OCI-LY1 (cell line): ENCODE measurements around the gene CYGB.
"Not testable (repeated sequence)": the region's sequence is repeated elsewhere in the genome, so short reads cannot be mapped to it uniquely, and the experiment has no call there.

Source experiments
- H2AFZ ChIP-seq: fragments of 200-600 bp; sonication (generic), shearing (Covaris generic); 2 replicates; pipeline ENCODE4 v1.6.0; 2014; ENCODE audit warnings: antibody characterized with exemption, mild to moderate bottlenecking, low read length
- H3F3A ChIP-seq: fragments of 200-600 bp; sonication (generic), shearing (Covaris generic); 2 replicates; pipeline ENCODE4 v1.6.0; 2014; ENCODE audit warnings: mild to moderate bottlenecking, antibody characterized with exemption, low read length, moderate library complexity; ENCODE audit not compliant: insufficient read depth
- H3K27ac ChIP-seq: fragments of 200-600 bp; sonication (generic); 2 replicates; pipeline ENCODE4 v1.5.1; 2014; ENCODE audit warnings: low read length, mixed run types, mild to moderate bottlenecking, low read depth; ENCODE audit not compliant: poor library complexity, severe bottlenecking
- H3K27me3 ChIP-seq: fragments of 200-600 bp; sonication (generic); 2 replicates; pipeline ENCODE4 v1.6.0; 2014; ENCODE audit warnings: antibody characterized with exemption, mild to moderate bottlenecking, low read length, moderate library complexity; ENCODE audit not compliant: insufficient read depth
- H3K36me3 ChIP-seq: fragments of 200-600 bp; sonication (generic); 2 replicates; pipeline ENCODE4 v1.6.1; 2014; ENCODE audit warnings: mild to moderate bottlenecking, antibody characterized with exemption, low read length, moderate library complexity, mixed read lengths; ENCODE audit not compliant: insufficient read depth
- H3K4me1 ChIP-seq: fragments of 200-600 bp; sonication (generic); 2 replicates; pipeline ENCODE4 v1.5.1; 2014; ENCODE audit warnings: mild to moderate bottlenecking, low read length, moderate library complexity; ENCODE audit not compliant: insufficient read depth, severe bottlenecking
- H3K4me2 ChIP-seq: fragments of 200-600 bp; sonication (generic), shearing (Covaris generic); 2 replicates; pipeline ENCODE4 v1.6.1; 2014; ENCODE audit warnings: low read length
- H3K4me3 ChIP-seq: fragments of 200-600 bp; sonication (generic); 2 replicates; pipeline ENCODE4 v1.5.1; 2014; ENCODE audit warnings: low read length, low read depth, mild to moderate bottlenecking, mixed read lengths; ENCODE audit not compliant: poor library complexity, severe bottlenecking
- H3K79me2 ChIP-seq: fragments of 200-600 bp; shearing (Covaris generic); 2 replicates; pipeline ENCODE4 v1.6.1; 2016; ENCODE audit warnings: mixed run types, low read length, mixed read lengths; ENCODE audit not compliant: insufficient read depth
- H3K9ac ChIP-seq: fragments of 200-600 bp; sonication (generic), shearing (Covaris generic); 2 replicates; pipeline ENCODE4 v1.6.1; 2014; ENCODE audit warnings: mild to moderate bottlenecking, low read length, mixed read lengths
- H3K9me2 ChIP-seq: fragments of 200-600 bp; sonication (generic), shearing (Covaris generic); 2 replicates; pipeline ENCODE4 v1.6.1; 2014; ENCODE audit warnings: low read depth, mild to moderate bottlenecking, low read length, mixed read lengths
- H3K9me3 ChIP-seq: fragments of 200-600 bp; shearing (Covaris generic); 2 replicates; pipeline ENCODE4 v1.6.1; 2014; ENCODE audit warnings: low read length, mixed read lengths
- H4K20me1 ChIP-seq: fragments of 200-600 bp; sonication (generic), shearing (Covaris generic); 2 replicates; pipeline ENCODE4 v1.6.0; 2016; ENCODE audit warnings: mild to moderate bottlenecking, low read length; ENCODE audit not compliant: insufficient read depth
- EZH2 ChIP-seq: fragments of 200-600 bp; sonication (generic), shearing (Covaris generic); IDR thresholded peaks from 2 replicates; pipeline ENCODE4 v1.8.0; 2017; ENCODE audit warnings: borderline replicate concordance, mixed run types, mild to moderate bottlenecking, antibody characterized with exemption, low read length, moderate library complexity, mixed read lengths
- TF ChIP-seq, protein P1 (sequence below): fragments of 200-600 bp; sonication (generic), shearing (Covaris generic); IDR thresholded peaks from 2 replicates; pipeline ENCODE4 v1.5.1; 2017; ENCODE audit warnings: mild to moderate bottlenecking, antibody characterized with exemption, low read length, moderate library complexity, mixed read lengths

The CYGB gene

DNA sequence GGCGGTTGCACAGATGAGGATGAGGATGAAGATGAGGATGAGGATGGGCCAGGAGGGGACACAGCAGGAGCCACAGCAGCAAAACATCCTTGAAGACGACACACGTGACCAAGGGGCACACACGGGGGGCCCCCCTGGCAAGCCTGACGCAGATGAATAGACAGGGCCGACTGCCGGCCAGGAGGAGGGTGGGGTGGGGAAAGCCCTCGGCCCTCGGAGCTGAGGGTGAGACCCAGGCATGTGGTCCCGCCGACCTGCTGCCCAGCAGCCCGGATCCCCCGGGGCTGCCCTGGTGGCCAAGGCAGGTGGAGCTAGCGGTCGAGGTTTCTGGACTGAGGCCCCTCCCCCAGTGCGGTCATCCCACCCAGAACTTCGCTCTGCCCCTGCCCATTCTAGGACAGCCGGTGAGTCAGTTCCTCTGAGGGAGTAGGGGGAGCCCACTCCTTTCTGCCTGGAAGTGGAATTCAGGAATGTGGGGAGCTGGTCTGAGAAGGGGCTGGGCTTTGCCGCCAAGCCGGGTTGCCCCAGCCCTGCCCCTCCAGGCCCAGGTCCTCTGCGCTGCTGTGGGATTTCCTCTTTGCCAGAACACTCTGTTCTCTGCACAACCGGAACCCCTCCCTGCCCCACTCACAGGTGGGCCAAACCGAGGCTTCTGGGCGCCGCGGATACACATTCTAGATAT, 9.9 kb downstream of the CYGB start:
- H3K4me1 ChIP-seq = peaks cover 44% of the 10 kb centered on the region
- H3K27me3 ChIP-seq = 0 out of 2 replicates have a peak, but pooled peaks cover 6% of the 10 kb centered on the region
- H3K9me2 ChIP-seq = no peaks in the 10 kb centered on the region
- H3F3A ChIP-seq = no peaks in the 10 kb centered on the region
- no peak overlapping the region for H3K27ac ChIP-seq
- H3K9me3 ChIP-seq = no peaks in the 10 kb centered on the region
- peak overlapping the region; percentile 60 for H3K4me3 ChIP-seq
- no peaks in the 10 kb centered on the region for H3K36me3 ChIP-seq
- H3K9ac ChIP-seq = peak overlapping the region; percentile 3; the same call in 1 of the 2 replicates
- no peak overlapping the region for H2AFZ ChIP-seq
- H3K4me2 ChIP-seq = peak overlapping the region; percentile 66
- no peaks in the 10 kb centered on the region for H4K20me1 ChIP-seq
- TF ChIP-seq EZH2 = no peak
- TF ChIP-seq, protein P1, sequence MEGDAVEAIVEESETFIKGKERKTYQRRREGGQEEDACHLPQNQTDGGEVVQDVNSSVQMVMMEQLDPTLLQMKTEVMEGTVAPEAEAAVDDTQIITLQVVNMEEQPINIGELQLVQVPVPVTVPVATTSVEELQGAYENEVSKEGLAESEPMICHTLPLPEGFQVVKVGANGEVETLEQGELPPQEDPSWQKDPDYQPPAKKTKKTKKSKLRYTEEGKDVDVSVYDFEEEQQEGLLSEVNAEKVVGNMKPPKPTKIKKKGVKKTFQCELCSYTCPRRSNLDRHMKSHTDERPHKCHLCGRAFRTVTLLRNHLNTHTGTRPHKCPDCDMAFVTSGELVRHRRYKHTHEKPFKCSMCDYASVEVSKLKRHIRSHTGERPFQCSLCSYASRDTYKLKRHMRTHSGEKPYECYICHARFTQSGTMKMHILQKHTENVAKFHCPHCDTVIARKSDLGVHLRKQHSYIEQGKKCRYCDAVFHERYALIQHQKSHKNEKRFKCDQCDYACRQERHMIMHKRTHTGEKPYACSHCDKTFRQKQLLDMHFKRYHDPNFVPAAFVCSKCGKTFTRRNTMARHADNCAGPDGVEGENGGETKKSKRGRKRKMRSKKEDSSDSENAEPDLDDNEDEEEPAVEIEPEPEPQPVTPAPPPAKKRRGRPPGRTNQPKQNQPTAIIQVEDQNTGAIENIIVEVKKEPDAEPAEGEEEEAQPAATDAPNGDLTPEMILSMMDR = no peak; the same call in 1 of the 2 replicates
- no peaks in the 10 kb centered on the region for H3K79me2 ChIP-seq

- H4K20me1 ChIP-seq, H3K27ac ChIP-seq, H3K4me3 ChIP-seq, H3K27me3 ChIP-seq, H3K9me2 ChIP-seq, H3F3A ChIP-seq, H3K79me2 ChIP-seq, H3K9ac ChIP-seq, H3K9me3 ChIP-seq, H2AFZ ChIP-seq, H3K36me3 ChIP-seq: not testable (repeated sequence)
- Histone ChIP-seq H3K4me2 (peak overlapping the region; percentile 66; the same call in 1 of the 2 replicates), H3K4me1 (peaks cover 44% of the 10 kb centered on the region)
Measured at GRCh38 chr17:76527016-76527415, 10.5 kb downstream of the CYGB start.

DNA sequence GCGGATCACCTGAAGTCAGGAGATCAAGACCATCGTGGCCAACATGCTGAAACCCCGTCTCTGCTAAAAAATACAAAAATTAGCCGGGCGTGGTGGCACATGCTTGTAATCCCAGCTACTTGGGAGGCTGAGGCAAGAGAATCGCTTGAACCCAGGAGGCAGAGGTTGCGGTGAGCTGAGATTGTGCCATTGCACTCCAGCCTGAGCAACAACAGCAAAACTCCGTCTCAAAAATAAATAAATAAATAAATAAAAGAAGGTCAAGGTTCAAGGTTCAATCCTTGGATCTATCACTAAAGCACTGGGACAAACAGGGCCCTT, 12.0 kb downstream of the CYGB start:
- H3K27ac ChIP-seq, H3K79me2 ChIP-seq, H3K36me3 ChIP-seq, H4K20me1 ChIP-seq, H3K9me3 ChIP-seq, H3K9me2 ChIP-seq, H2AFZ ChIP-seq, H3K4me2 ChIP-seq, H3F3A ChIP-seq, H3K27me3 ChIP-seq, H3K4me3 ChIP-seq, H3K9ac ChIP-seq: not testable (repeated sequence)
- H3K4me1 ChIP-seq = peaks cover 33% of the 10 kb centered on the region

DNA sequence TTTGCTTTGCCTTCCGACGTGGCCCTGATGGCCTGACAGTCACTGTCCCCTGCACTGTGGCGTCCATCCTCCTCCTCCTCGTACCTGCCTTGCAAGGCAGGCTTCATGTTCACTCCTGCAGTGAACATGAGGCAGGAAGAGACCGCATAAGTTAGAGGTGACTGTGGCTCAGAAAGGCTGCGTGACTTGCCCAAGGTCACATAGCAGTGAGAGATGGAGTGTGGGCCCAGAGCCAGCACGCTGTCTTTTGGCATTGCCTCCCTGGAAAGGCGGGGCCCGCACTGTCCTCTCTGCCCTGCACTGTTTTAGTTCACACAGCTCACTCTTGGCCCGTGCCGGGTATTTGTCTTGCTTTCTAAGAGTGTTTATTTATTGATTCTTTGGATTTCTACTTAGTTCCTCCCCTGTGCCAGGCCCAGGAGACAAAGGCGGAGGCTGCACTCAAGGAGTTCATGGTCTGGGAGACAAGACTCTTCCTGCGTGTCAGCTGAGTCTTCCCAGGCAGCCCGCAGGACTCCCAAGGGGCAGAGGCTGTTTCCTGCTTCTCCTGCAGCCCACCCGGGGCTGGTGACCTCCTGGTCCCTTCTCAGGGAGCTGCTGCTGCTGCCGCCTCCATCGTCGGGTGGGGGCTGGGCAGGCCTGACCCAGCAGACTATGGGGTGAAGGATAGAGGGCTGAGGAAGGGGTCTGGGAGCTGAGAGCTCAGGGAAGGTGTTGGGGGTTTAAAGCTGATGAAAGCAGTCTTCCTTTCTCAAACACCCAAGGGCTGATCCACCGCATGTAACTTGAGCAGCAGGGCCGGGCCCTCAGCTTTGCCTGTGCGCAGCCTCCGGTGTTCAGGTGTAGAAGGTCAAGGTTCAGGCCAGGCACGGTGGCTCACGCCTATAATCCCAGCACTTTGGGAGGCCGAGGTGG, 12.7 kb downstream of the CYGB start:
- Histone ChIP-seq H3K9ac (no peak overlapping the region), H3K27ac (no peak overlapping the region), H3K4me3 (no peak overlapping the region)

More for the DNA sequence above, 12.7 kb downstream of the CYGB start:
- Histone ChIP-seq H3K9me3 (no peaks in the 10 kb centered on the region), H4K20me1 (no peaks in the 10 kb centered on the region), H3K4me1 (peaks cover 27% of the 10 kb centered on the region), H3K4me2 (no peak overlapping the region), H3K79me2 (no peaks in the 10 kb centered on the region), H3K9me2 (no peaks in the 10 kb centered on the region), H3F3A (no peaks in the 10 kb centered on the region), H3K36me3 (no peaks in the 10 kb centered on the region), H2AFZ (no peak overlapping the region), H3K27me3 (0 out of 2 replicates have a peak, but pooled peaks cover 6% of the 10 kb centered on the region)
- TF ChIP-seq, protein P1 = no peak
- TF ChIP-seq EZH2 = no peak
